Endothelial cell of umbilical vein (primary cell): Measurements from ENCODE around the gene COQ2. TPM values are rescaled to one million over a fixed set of nuclear protein-coding genes. Genes with fewer than 3 reads are reported as not detected.

Experiments
- BruUV-seq: library from RNA; stranded (reverse); fragments of 400-500 nt; replicated peaks from 2 replicates; lab custom pipeline; 2021; lab: Mats Ljungman, UMichigan
- CTCF ChIA-PET: fragments of 300-600, 350-600 bp; sonication (Branson Sonifier 250); formaldehyde crosslinking; loops from one replicate; lab custom pipeline; 2021; ENCODE audit warnings: antibody characterized with exemption, inconsistent platforms; lab: Charles Lee
- POLR2A ChIA-PET: fragments of 300-600, 350-600 bp; sonication (Branson Sonifier 250); formaldehyde crosslinking; loops from one replicate; lab custom pipeline; 2021; ENCODE audit warnings: antibody characterized with exemption, inconsistent platforms; lab: Charles Lee
- DNase-seq: peaks from one replicate; pipeline ENCODE4 v3.0.0-alpha.2; 2011; ENCODE audit warnings: low read depth, low spot score
- FAIRE-seq: peaks from 2 replicates; lab custom pipeline; 2011; peaks lifted over from hg19 to GRCh38; lab: Jason Lieb, UNC
- H2AFZ ChIP-seq: 2 replicates; pipeline ENCODE4 v1.6.0; 2012; ENCODE audit warnings: low read depth, low read length, control low read depth, inconsistent platforms
- H3K27ac ChIP-seq: 2 replicates; pipeline ENCODE4 v1.5.1; 2011; ENCODE audit warnings: low read depth, mild to moderate bottlenecking, control low read depth, low read length, moderate library complexity; ENCODE audit not compliant: insufficient read depth
- H3K27me3 ChIP-seq, 2 experiments: 2 replicates each; pipeline versions ENCODE4 v1.6.0 to v1.6.1; 2011; ENCODE audit warnings: low read length in 2 of 2, mixed read lengths in 1 of 2; ENCODE audit not compliant: control insufficient read depth in 2 of 2, insufficient read depth in 2 of 2
- H3K36me3 ChIP-seq, 2 experiments: 2 replicates in 1 of 2; 3 replicates in 1 of 2; pipeline ENCODE4 v1.5.1; 2011; ENCODE audit warnings: low read length in 2 of 2, mild to moderate bottlenecking in 1 of 2, moderate library complexity in 1 of 2; ENCODE audit not compliant: control insufficient read depth in 2 of 2, insufficient read depth in 2 of 2; ENCODE audit errors: extremely low read depth in 1 of 2
- H3K4me1 ChIP-seq: 3 replicates; pipeline ENCODE4 v1.5.1; 2011; ENCODE audit warnings: mild to moderate bottlenecking, low read length; ENCODE audit not compliant: control insufficient read depth, insufficient read depth; ENCODE audit errors: extremely low read depth
- H3K4me2 ChIP-seq: 2 replicates; pipeline ENCODE4 v1.6.1; 2011; ENCODE audit warnings: low read length, control low read depth, mixed read lengths; ENCODE audit not compliant: insufficient read depth
- H3K4me3 ChIP-seq, 3 experiments: fragments of 200-600 bp in 1 of 3; sonication (generic), shearing (Covaris generic) in 1 of 3; replicated peaks in 1 of 3; 2 replicates each; pipeline ENCODE4 v1.5.1; 2011 to 2016; ENCODE audit warnings: control low read depth in 3 of 3, low read length in 3 of 3, mild to moderate bottlenecking in 2 of 3, inconsistent platforms in 1 of 3, low read depth in 1 of 3, moderate library complexity in 1 of 3; ENCODE audit not compliant: insufficient read depth in 1 of 3
- H3K79me2 ChIP-seq: 2 replicates; pipeline ENCODE4 v1.6.0; 2012; ENCODE audit warnings: low read length, inconsistent platforms; ENCODE audit not compliant: control insufficient read depth, insufficient read depth
- H3K9ac ChIP-seq: replicated peaks from 2 replicates; pipeline ENCODE3; 2011; ENCODE audit warnings: low read length, control low read depth; ENCODE audit not compliant: insufficient read depth; ENCODE audit errors: extremely low read depth
- H3K9me1 ChIP-seq: replicated peaks from 3 replicates; pipeline ENCODE4 v1.6.0; 2011; ENCODE audit warnings: mild to moderate bottlenecking, low read length; ENCODE audit not compliant: control insufficient read depth, insufficient read depth; ENCODE audit errors: extremely low read depth
- H3K9me3 ChIP-seq: replicated peaks from 2 replicates; pipeline ENCODE4 v1.5.1; 2012; ENCODE audit warnings: low read length, inconsistent platforms; ENCODE audit not compliant: control insufficient read depth, insufficient read depth
- H4K20me1 ChIP-seq: replicated peaks from 2 replicates; pipeline ENCODE3; 2011; ENCODE audit warnings: mild to moderate bottlenecking, low read length; ENCODE audit not compliant: control insufficient read depth, insufficient read depth; ENCODE audit errors: extremely low read depth
- CTCF ChIP-seq, 2 donors: IDR thresholded peaks; 1 replicate in 1 of 2; 2 replicates in 1 of 2; pipeline ENCODE4 v1.5.1; 2011; ENCODE audit warnings: low read length in 2 of 2, mild to moderate bottlenecking in 2 of 2, moderate library complexity in 2 of 2, control low read depth in 1 of 2, inconsistent platforms in 1 of 2, low read depth in 1 of 2; ENCODE audit not compliant: insufficient read depth in 1 of 2; ENCODE audit errors: extremely low read depth in 1 of 2
- EZH2 ChIP-seq: IDR thresholded peaks from 2 replicates; pipeline ENCODE4 v1.6.1; 2012; ENCODE audit warnings: borderline replicate concordance, low read depth, mild to moderate bottlenecking, moderate library complexity, low read length, inconsistent platforms; ENCODE audit not compliant: severe bottlenecking
- FOS ChIP-seq: IDR thresholded peaks from 2 replicates; pipeline ENCODE4 v1.6.1; 2011; ENCODE audit warnings: mild to moderate bottlenecking, low read length, moderate library complexity, borderline replicate concordance; ENCODE audit not compliant: insufficient read depth
- GATA2 ChIP-seq: IDR thresholded peaks from 2 replicates; pipeline ENCODE4 v1.7.0; 2011; ENCODE audit warnings: low read depth, mild to moderate bottlenecking, moderate library complexity, mixed read lengths, low read length; ENCODE audit not compliant: insufficient read length, insufficient read depth
- JUN ChIP-seq: IDR thresholded peaks from 2 replicates; pipeline ENCODE4 v1.6.1; 2011; ENCODE audit warnings: borderline replicate concordance, low read depth; ENCODE audit not compliant: insufficient read length, insufficient read depth
- MYC ChIP-seq: IDR thresholded peaks from one replicate; pipeline ENCODE4 v1.6.1; 2011; ENCODE audit warnings: mild to moderate bottlenecking, low read depth, low read length
- POLR2A ChIP-seq: IDR thresholded peaks from 2 replicates; pipeline ENCODE4 v1.6.1; 2012; ENCODE audit warnings: low read depth, mild to moderate bottlenecking, control low read depth, low read length
- POLR2AphosphoS5 ChIP-seq: IDR thresholded peaks from 2 replicates; pipeline ENCODE4 v1.6.1; 2012; ENCODE audit warnings: low read depth, mild to moderate bottlenecking, control low read depth, low read length, moderate library complexity; ENCODE audit not compliant: insufficient read depth
- dilution Hi-C: fragments of 300-500 bp; cut with MboI; formaldehyde crosslinking; loops from one replicate; pipeline ENCODE4 v1.15.0; 2019; ENCODE audit warnings: low sequenced_read_pairs; ENCODE audit not compliant: extremely low pct_ligation_motif_present
- intact Hi-C: fragments of 100-400 bp; cut with micrococcal nuclease; formaldehyde crosslinking; loops from one replicate; pipeline ENCODE4 v1.10.0; 2022
- polyA plus RNA-seq, 4 experiments: library from polyadenylated mRNA; depleted of rRNA in 3 of 4; stranded (reverse) in 3 of 4; unstranded in 1 of 4; fragments of >200 nt; gene quantifications; 2 replicates each; pipeline versions ENCODE4 v1.2.1 to v1.2.3, GENCODE V29; 2011 to 2012; ENCODE audit warnings: missing spikeins in 1 of 4
- total RNA-seq: library from RNA; stranded (reverse); gene quantifications from 2 replicates; pipeline ENCODE4 v1.2.3, GENCODE V29; 2021
- TF ChIP-seq, protein P1 (sequence below): IDR thresholded peaks from 2 replicates; pipeline ENCODE4 v1.6.1; 2011; ENCODE audit not compliant: insufficient read depth, insufficient read length

Gene COQ2
- total and polyA plus RNA-seq, 2 donors (not counting 3 experiments of a cell fraction or from before 2014, with no cell fraction given) = 25.5 to 28.0 TPM

DNA sequence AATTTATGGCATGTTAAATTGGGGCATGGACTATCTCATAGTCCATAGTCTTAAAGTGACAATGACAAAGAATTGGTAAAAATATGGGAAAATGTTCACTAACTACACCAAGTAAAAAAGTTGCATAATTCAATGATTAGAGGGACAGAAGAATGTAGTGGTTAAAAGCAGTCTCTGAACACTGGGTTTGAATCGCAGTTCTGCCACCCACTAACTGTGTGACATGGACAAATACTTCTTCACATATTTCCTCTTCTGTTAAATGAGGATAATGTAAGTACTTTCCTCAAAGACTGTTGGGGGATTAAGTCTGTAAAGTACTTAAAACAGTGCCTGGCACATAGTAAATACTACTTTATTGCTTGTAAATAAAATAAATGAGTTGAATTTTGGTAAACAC, 15.3 kb downstream of the COQ2 start:
- no peak overlapping the region for H3K27ac ChIP-seq
- BruUV-seq = no TSS peak
- H3K4me1 ChIP-seq = peaks cover 5% of the 10 kb centered on the region
- H3K4me2 ChIP-seq = no peak overlapping the region
- no peaks in the 10 kb centered on the region for H3K27me3 ChIP-seq
- H2AFZ ChIP-seq = no peak overlapping the region
- no peak for DNase-seq
- H4K20me1 ChIP-seq = no peaks in the 10 kb centered on the region
- H3K4me3 ChIP-seq = no peak overlapping the region
- dilution Hi-C loops (no loop called here), intact Hi-C loops (no loop called here)
- H3K9ac ChIP-seq = no peak overlapping the region
- CTCF ChIA-PET = interaction anchor here (0.8 to 6.0 kb wide), 4 partner anchors 9 to 194 kb away, joined by 3 to 39 read pairs (median 6); no protein-coding TSS in a partner anchor
- TF ChIP-seq POLR2AphosphoS5 = no peak
- no peak for TF ChIP-seq GATA2
- TF ChIP-seq POLR2A = no peak
- no peak for TF ChIP-seq CTCF (IDR thresholded peaks at IDR 0.05; ENCODE audit: extremely low read depth in 1 of 2, insufficient read depth in 1 of 2, low read depth in 1 of 2, low read length in 2 of 2)
- no peak for TF ChIP-seq FOS
- TF ChIP-seq, protein P1, sequence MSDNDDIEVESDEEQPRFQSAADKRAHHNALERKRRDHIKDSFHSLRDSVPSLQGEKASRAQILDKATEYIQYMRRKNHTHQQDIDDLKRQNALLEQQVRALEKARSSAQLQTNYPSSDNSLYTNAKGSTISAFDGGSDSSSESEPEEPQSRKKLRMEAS = no peak
- TF ChIP-seq JUN = no peak
- TF ChIP-seq MYC = no peak
- TF ChIP-seq EZH2 = no peak
- H3K9me1 ChIP-seq = no peaks in the 10 kb centered on the region
- no peak for FAIRE-seq
- H3K9me3 ChIP-seq = no peaks in the 10 kb centered on the region
- peaks cover 0 to 6% of the 10 kb centered on the region in 2 experiments for H3K36me3 ChIP-seq
- POLR2A ChIA-PET = no interaction called here
- no peaks in the 10 kb centered on the region for H3K79me2 ChIP-seq
